GM23248 (cell line): ENCODE measurements around the gene KAZN.

Experiments used
- EZH2 ChIP-seq: fragments of 200-600 bp; sonication (generic); IDR thresholded peaks from 2 replicates; pipeline ENCODE4 v1.6.1; 2018; ENCODE audit warnings: antibody characterized with exemption, mild to moderate bottlenecking; ENCODE audit not compliant: insufficient read depth, poor library complexity, severe bottlenecking
- EZH2phosphoT487 ChIP-seq: fragments of 200-600 bp; sonication (generic); IDR thresholded peaks from 2 replicates; pipeline ENCODE4 v1.6.1; 2018; ENCODE audit warnings: antibody characterized with exemption, moderate library complexity, mild to moderate bottlenecking, low read depth; ENCODE audit not compliant: insufficient read depth

- TF ChIP-seq EZH2 (no peak), EZH2phosphoT487 (no peak)
Observed at GRCh38 chr1:14713077-14713476, 114.6 kb downstream of the KAZN start.
